ENCODE data around the gene BCOR.

DNA sequence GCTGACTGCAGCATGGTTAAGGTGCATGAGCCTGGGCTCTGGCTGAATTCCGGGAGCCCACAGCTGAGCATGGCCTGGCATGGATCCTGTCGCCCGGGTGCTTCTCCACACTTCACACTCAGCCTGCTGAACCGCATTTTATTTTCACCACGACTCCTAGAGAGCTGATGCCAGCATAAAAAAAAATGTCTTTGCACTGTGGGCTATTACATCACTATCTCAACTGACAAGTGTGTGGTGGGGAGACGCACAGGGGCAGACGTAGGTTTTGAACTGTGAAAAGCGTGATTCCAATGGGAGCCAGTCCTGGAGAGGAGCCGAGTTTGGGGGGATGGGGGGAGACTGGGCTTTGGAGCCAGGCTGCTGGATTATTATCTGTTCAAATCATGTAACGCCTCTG lies 36.8 kb downstream of the BCOR start:
- TF ChIP-seq, protein P1, sequence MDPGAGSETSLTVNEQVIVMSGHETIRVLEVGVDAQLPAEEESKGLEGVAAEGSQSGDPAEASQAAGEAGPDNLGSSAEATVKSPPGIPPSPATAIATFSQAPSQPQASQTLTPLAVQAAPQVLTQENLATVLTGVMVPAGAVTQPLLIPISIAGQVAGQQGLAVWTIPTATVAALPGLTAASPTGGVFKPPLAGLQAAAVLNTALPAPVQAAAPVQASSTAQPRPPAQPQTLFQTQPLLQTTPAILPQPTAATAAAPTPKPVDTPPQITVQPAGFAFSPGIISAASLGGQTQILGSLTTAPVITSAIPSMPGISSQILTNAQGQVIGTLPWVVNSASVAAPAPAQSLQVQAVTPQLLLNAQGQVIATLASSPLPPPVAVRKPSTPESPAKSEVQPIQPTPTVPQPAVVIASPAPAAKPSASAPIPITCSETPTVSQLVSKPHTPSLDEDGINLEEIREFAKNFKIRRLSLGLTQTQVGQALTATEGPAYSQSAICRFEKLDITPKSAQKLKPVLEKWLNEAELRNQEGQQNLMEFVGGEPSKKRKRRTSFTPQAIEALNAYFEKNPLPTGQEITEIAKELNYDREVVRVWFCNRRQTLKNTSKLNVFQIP (CRISPR knock-in tag; IDR thresholded peaks at IDR 0.05; ENCODE audit: borderline replicate concordance, low read depth) = no peak
- TF ChIP-seq ZC3H10 (CRISPR knock-in tag; IDR thresholded peaks at IDR 0.05) (no peak), ZFP3 (CRISPR knock-in tag; IDR thresholded peaks at IDR 0.05) (no peak)

Measured in SK-N-SH treated with all-trans-retinoic acid at 6 μM for 48 hours (cell line).